Muscle layer of colon (tissue), 2 donors: ENCODE data around the gene MAP3K12.
"Not testable (repeated sequence)": the region's sequence is repeated elsewhere in the genome, so short reads cannot be mapped to it uniquely, and the experiment has no call there.

Source experiments
- H3K27ac ChIP-seq: one replicate; pipeline ENCODE4 v1.7.0; 2013; ENCODE audit warnings: low read depth, mild to moderate bottlenecking, low read length, moderate library complexity
- H3K27me3 ChIP-seq, 2 donors: one replicate each; pipeline ENCODE4 v1.7.0; 2013; ENCODE audit warnings: low read length in 2 of 2, mild to moderate bottlenecking in 2 of 2; ENCODE audit not compliant: insufficient read depth in 2 of 2, control insufficient read depth in 1 of 2
- H3K36me3 ChIP-seq: one replicate; pipeline ENCODE4 v1.7.0; 2013; ENCODE audit warnings: mild to moderate bottlenecking, low read length; ENCODE audit not compliant: insufficient read depth
- H3K4me1 ChIP-seq: one replicate; pipeline ENCODE4 v1.7.0; 2013; ENCODE audit warnings: mild to moderate bottlenecking, low read length; ENCODE audit not compliant: insufficient read depth
- H3K4me3 ChIP-seq, 2 donors: one replicate each; pipeline ENCODE4 v1.7.0; 2013; ENCODE audit warnings: low read length in 2 of 2, low read depth in 1 of 2, mild to moderate bottlenecking in 1 of 2, moderate library complexity in 1 of 2
- H3K9ac ChIP-seq: one replicate; pipeline ENCODE4 v1.7.0; 2013; ENCODE audit warnings: low read length
- H3K9me3 ChIP-seq: one replicate; pipeline ENCODE4 v1.7.0; 2013; ENCODE audit warnings: mild to moderate bottlenecking, low read length
- donor health status: abdominal sarcoma.
- donor health status: Adenocarcinoma of cecum.

MAP3K12 gene

GRCh38 chr12:53444593-53445325 lies 54.5 kb downstream of the MAP3K12 start:
- H3K27me3 ChIP-seq, H3K9me3 ChIP-seq, H3K9ac ChIP-seq, H3K27ac ChIP-seq, H3K4me3 ChIP-seq: not testable (repeated sequence)
- peaks cover 16% of the 10 kb centered on the region for H3K4me1 ChIP-seq
- peaks cover 12% of the 10 kb centered on the region for H3K36me3 ChIP-seq

GRCh38 chr12:53443955-53444354 lies 55.3 kb downstream of the MAP3K12 start:
- Histone ChIP-seq H3K36me3 (peaks cover 12% of the 10 kb centered on the region), H3K4me3 (no peak overlapping the region), H3K9ac (no peak overlapping the region), H3K9me3 (no peaks in the 10 kb centered on the region), H3K4me1 (peaks cover 16% of the 10 kb centered on the region), H3K27ac (no peak overlapping the region), H3K27me3 (no peaks in the 10 kb centered on the region)

GRCh38 chr12:53441040-53441833 lies 58.0 kb downstream of the MAP3K12 start, which contains the start of gene PRR13:
Gene PRR13 (plus strand): TSS chr12:53441734. CDS start chr12:53442715, 981 bp downstream.
- Histone ChIP-seq H3K4me3 (peak within 1 kb of the TSS; percentile 96 to 97), H3K9me3 (no peaks in the 10 kb centered on the region), H3K4me1 (peaks cover 16% of the 10 kb centered on the region), H3K9ac (peak within 1 kb of the TSS; percentile 95), H3K27me3 (no peaks in the 10 kb centered on the region), H3K27ac (peak within 1 kb of the TSS; percentile 97), H3K36me3 (peaks cover 12% of the 10 kb centered on the region)

- not testable (repeated sequence) for H3K9ac ChIP-seq, H3K4me3 ChIP-seq, H3K9me3 ChIP-seq, H3K27ac ChIP-seq, H3K36me3 ChIP-seq, H3K27me3 ChIP-seq
- peaks cover 16% of the 10 kb centered on the region for H3K4me1 ChIP-seq
These were observed 59.7 kb downstream of the MAP3K12 start for GRCh38 chr12:53439582-53439981.

GRCh38 chr12:53435326-53435725 lies 63.9 kb downstream of the MAP3K12 start:
- not testable (repeated sequence) for H3K4me3 ChIP-seq, H3K4me1 ChIP-seq, H3K36me3 ChIP-seq, H3K9me3 ChIP-seq, H3K9ac ChIP-seq, H3K27me3 ChIP-seq, H3K27ac ChIP-seq

- Histone ChIP-seq H3K9ac (no peak overlapping the region), H3K4me3 (no peak overlapping the region), H3K4me1 (no peaks in the 10 kb centered on the region), H3K9me3 (no peaks in the 10 kb centered on the region), H3K27ac (no peak overlapping the region), H3K27me3 (no peaks in the 10 kb centered on the region), H3K36me3 (no peaks in the 10 kb centered on the region)
These were observed 68.1 kb downstream of the MAP3K12 start for GRCh38 chr12:53431187-53431586.

- Histone ChIP-seq H3K4me3 (no peak overlapping the region), H3K27ac (no peak overlapping the region), H3K9ac (no peak overlapping the region), H3K27me3 (no peaks in the 10 kb centered on the region), H3K36me3 (no peaks in the 10 kb centered on the region), H3K9me3 (no peaks in the 10 kb centered on the region), H3K4me1 (no peaks in the 10 kb centered on the region)
These were observed 69.1 kb downstream of the MAP3K12 start for GRCh38 chr12:53430116-53430515.
